ENCODE results near the gene TACSTD2. TPM values are rescaled to one million over a fixed set of nuclear protein-coding genes. Genes with fewer than 3 reads are reported as not detected.

The TACSTD2 gene
- total RNA-seq, 1 experiment from 2014 or later: 0.28 TPM

GRCh38 chr1:58622571-58622970 is 45.5 kb upstream of the TACSTD2 start:
- H3K9me3 ChIP-seq (ENCODE audit: control insufficient read depth, insufficient read depth, low read depth, low read length): no peaks in the 10 kb centered on the region
- no peaks in the 10 kb centered on the region for H3K4me1 ChIP-seq (ENCODE audit: control insufficient read depth, insufficient read depth, low read length)
- no peaks in the 10 kb centered on the region for H3K36me3 ChIP-seq (ENCODE audit: control insufficient read depth, insufficient read depth, low read length)
- CTCF ChIA-PET: interaction anchor here (0.7 kb wide), 1 partner anchor 26 kb away, joined by 5 read pairs; no protein-coding TSS in a partner anchor
- DNase-seq (ENCODE audit: low read depth, low spot score) (no peak), ATAC-seq (0 out of 2 replicates have a peak, but pooled peaks have one; percentile 26)
- no peak overlapping the region for H3K27ac ChIP-seq (ENCODE audit: low read length)
- intact Hi-C loops (cut with micrococcal nuclease; ENCODE audit: unreplicated experiment): no loop called here
- no TSS peak for BruUV-seq (replicated peaks)
- H3K4me3 ChIP-seq (ENCODE audit: low read depth in 2 of 2, low read length in 2 of 2): no peak overlapping the region
- no peaks in the 10 kb centered on the region; the same call in 1 of the 2 replicates for H3K27me3 ChIP-seq (ENCODE audit: control insufficient read depth, insufficient read depth, low read length)
- in situ Hi-C loops (cut with HindIII; ENCODE audit: low pct_unique_long_range_greater_than_20kb, low sequenced_read_pairs): no loop called here
- POLR2A ChIA-PET: no interaction called here
- TF ChIP-seq, protein P1, sequence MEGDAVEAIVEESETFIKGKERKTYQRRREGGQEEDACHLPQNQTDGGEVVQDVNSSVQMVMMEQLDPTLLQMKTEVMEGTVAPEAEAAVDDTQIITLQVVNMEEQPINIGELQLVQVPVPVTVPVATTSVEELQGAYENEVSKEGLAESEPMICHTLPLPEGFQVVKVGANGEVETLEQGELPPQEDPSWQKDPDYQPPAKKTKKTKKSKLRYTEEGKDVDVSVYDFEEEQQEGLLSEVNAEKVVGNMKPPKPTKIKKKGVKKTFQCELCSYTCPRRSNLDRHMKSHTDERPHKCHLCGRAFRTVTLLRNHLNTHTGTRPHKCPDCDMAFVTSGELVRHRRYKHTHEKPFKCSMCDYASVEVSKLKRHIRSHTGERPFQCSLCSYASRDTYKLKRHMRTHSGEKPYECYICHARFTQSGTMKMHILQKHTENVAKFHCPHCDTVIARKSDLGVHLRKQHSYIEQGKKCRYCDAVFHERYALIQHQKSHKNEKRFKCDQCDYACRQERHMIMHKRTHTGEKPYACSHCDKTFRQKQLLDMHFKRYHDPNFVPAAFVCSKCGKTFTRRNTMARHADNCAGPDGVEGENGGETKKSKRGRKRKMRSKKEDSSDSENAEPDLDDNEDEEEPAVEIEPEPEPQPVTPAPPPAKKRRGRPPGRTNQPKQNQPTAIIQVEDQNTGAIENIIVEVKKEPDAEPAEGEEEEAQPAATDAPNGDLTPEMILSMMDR (IDR thresholded peaks at IDR 0.05): no peak
- TF ChIP-seq POLR2AphosphoS5 (IDR thresholded peaks at IDR 0.05; ENCODE audit: low read depth, low read length): no peak
- TF ChIP-seq REST (IDR thresholded peaks at IDR 0.05; ENCODE audit: insufficient read depth in 1 of 2, low read depth in 2 of 2, low read length in 1 of 2): no peak
- no peak for TF ChIP-seq SIN3A (IDR thresholded peaks at IDR 0.05; ENCODE audit: borderline replicate concordance, insufficient read depth, low read depth, low read length)
- no peak for TF ChIP-seq TCF7L2 (IDR thresholded peaks at IDR 0.05; ENCODE audit: low read depth, low read length)

DNA sequence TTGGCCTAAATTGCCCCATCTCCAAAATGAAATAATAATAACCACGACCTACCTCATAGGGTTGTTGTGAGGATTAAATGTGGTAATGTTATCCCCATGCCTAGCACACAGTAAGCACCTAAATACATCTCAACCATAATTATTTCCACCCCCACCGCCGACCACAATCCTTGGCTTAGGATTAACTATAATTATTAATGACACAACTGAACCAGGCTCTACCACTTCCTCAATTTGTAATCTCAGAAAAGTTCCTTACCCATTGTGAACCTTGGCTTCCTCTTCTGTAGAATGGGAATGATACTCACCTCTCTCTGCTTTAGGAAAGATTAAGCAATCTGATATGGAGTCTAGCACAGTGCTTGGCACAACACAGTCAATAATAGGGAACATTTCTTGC is 44.3 kb upstream of the TACSTD2 start:
- TF ChIP-seq POLR2AphosphoS5 (IDR thresholded peaks at IDR 0.05; ENCODE audit: low read depth, low read length): no peak
- TF ChIP-seq, protein P1 (IDR thresholded peaks at IDR 0.05): no peak
- TF ChIP-seq REST (IDR thresholded peaks at IDR 0.05; ENCODE audit: insufficient read depth in 1 of 2, low read depth in 2 of 2, low read length in 1 of 2): no peak
- no peak for TF ChIP-seq SIN3A (IDR thresholded peaks at IDR 0.05; ENCODE audit: borderline replicate concordance, insufficient read depth, low read depth, low read length)
- no peak for TF ChIP-seq TCF7L2 (IDR thresholded peaks at IDR 0.05; ENCODE audit: low read depth, low read length)
- DNase-seq (ENCODE audit: low read depth, low spot score) (no peak), ATAC-seq (no peak)
- intact Hi-C loops (cut with micrococcal nuclease; ENCODE audit: unreplicated experiment) (no loop called here), in situ Hi-C loops (cut with HindIII; ENCODE audit: low pct_unique_long_range_greater_than_20kb, low sequenced_read_pairs) (no loop called here)
- Histone ChIP-seq H3K36me3 (ENCODE audit: control insufficient read depth, insufficient read depth, low read length) (no peaks in the 10 kb centered on the region), H3K27ac (ENCODE audit: low read length) (no peak overlapping the region), H3K9me3 (ENCODE audit: control insufficient read depth, insufficient read depth, low read depth, low read length) (no peaks in the 10 kb centered on the region), H3K27me3 (ENCODE audit: control insufficient read depth, insufficient read depth, low read length) (no peaks in the 10 kb centered on the region; the same call in 1 of the 2 replicates), H3K4me1 (ENCODE audit: control insufficient read depth, insufficient read depth, low read length) (no peaks in the 10 kb centered on the region), H3K4me3 (ENCODE audit: low read depth in 2 of 2, low read length in 2 of 2) (no peak overlapping the region)
- ChIA-PET POLR2A (no interaction called here), CTCF (no interaction called here)
- BruUV-seq (replicated peaks): no TSS peak

All from Panc1 (cell line).